SK-N-SH (cell line): ENCODE results near the gene C6orf136.

Experiments used
- CTCF ChIP-seq: fragments of 200-600 bp; sonication (generic); IDR thresholded peaks from 2 replicates; pipeline ENCODE4 v1.6.1; 2017; ENCODE audit warnings: antibody characterized with exemption, mild to moderate bottlenecking, moderate library complexity
- ELF1 ChIP-seq: IDR thresholded peaks from 2 replicates; pipeline ENCODE4 v1.4.0; 2012
- EP300 ChIP-seq, 2 experiments: IDR thresholded peaks; 2 replicates each; pipeline versions ENCODE4 v1.4.0 to v1.6.1; 2012; ENCODE audit warnings: borderline replicate concordance in 1 of 2, low read depth in 1 of 2, low read length in 1 of 2
- JUND ChIP-seq: IDR thresholded peaks from 2 replicates; pipeline ENCODE4 v1.4.0; 2012
- MAX ChIP-seq: IDR thresholded peaks from 2 replicates; pipeline ENCODE4 v1.4.0; 2012; ENCODE audit warnings: low read depth
- MXI1 ChIP-seq: IDR thresholded peaks from 2 replicates; pipeline ENCODE4 v1.6.1; 2012; ENCODE audit warnings: mild to moderate bottlenecking, low read depth, low read length, improper control_type of control experiment
- NFIC ChIP-seq: IDR thresholded peaks from 2 replicates; pipeline ENCODE4 v1.4.0; 2012; ENCODE audit warnings: borderline replicate concordance
- POLR2AphosphoS5 ChIP-seq: IDR thresholded peaks from 2 replicates; pipeline ENCODE4 v1.6.1; 2012; ENCODE audit warnings: low read depth, low read length
- REST ChIP-seq: IDR thresholded peaks from 2 replicates; pipeline ENCODE4 v1.6.1; 2012; ENCODE audit warnings: mild to moderate bottlenecking, low read depth, low read length, moderate library complexity
- SIN3A ChIP-seq: IDR thresholded peaks from 2 replicates; pipeline ENCODE4 v1.6.1; 2012; ENCODE audit warnings: low read depth, mild to moderate bottlenecking, low read length, moderate library complexity, borderline replicate concordance
- TCF12 ChIP-seq: IDR thresholded peaks from 2 replicates; pipeline ENCODE4 v1.4.0; 2012
- YY1 ChIP-seq: IDR thresholded peaks from 2 replicates; pipeline ENCODE4 v1.4.0; 2012; ENCODE audit warnings: low read depth, mild to moderate bottlenecking
- ZBTB33 ChIP-seq: IDR thresholded peaks from 2 replicates; pipeline ENCODE4 v1.4.0; 2012; ENCODE audit warnings: low read depth, borderline replicate concordance
- TF ChIP-seq, protein P1 (sequence below): fragments of 150-350 bp; IDR thresholded peaks from 2 replicates; pipeline ENCODE4 v1.6.1; 2017; ENCODE audit warnings: antibody characterized with exemption, low read length, low read depth, borderline replicate concordance

DNA sequence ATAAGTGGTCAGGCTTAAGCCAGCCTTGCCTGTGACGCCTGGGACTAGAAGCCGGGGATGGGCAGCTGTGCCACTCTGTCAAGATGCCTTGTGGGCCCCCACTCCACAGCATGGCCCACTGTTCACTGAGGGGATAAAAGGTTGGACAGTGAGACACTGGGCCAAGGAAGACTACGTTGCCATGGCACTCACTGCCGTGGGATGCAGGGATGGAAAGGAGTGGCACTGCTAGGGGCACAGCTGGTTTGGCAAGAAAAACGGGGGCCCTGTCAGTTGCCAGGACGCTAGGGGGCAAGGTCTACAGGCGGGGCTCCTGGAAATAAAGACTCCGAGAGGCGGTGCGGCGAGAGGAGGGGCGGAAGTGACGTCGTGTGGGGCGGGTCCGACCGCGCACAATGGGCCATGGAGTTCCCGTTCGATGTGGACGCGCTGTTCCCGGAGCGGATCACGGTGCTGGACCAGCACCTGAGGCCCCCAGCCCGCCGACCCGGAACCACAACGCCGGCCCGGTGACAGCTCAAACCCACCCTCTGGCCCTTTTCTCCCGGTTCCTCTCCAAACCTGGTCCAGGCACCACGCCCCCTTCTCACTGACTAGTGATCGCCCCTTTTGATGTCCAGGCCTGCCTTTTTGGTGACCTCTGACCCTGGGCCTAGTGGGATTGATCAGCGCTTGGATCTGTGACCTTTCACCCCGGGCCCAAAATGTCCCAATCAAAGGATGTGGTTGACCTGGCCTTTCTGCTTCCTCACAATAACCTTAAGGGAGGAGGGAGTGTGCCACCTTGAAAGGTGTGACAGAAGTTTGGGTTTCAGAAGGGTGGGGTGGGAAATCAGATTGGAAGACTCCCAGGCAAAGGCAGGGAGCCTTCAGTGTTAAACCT lies 20.2 kb upstream of the C6orf136 start, which contains the start of gene ATAT1:
- TF ChIP-seq MXI1 (peak; percentile 65), CTCF (peak; percentile 55), JUND (no peak), SIN3A (peak; percentile 83), EP300 (IDR thresholded peaks at IDR 0.05; ENCODE audit: borderline replicate concordance in 1 of 2, low read depth in 1 of 2, low read length in 1 of 2) (no peak), POLR2AphosphoS5 (peak; percentile 93), YY1 (peak; percentile 67; the same call in 1 of the 2 replicates), NFIC (no peak), REST (no peak), ELF1 (no peak), MAX (peak; percentile 74), TCF12 (no peak), ZBTB33 (peak; percentile 34; the same call in 1 of the 2 replicates)
- TF ChIP-seq, protein P1, sequence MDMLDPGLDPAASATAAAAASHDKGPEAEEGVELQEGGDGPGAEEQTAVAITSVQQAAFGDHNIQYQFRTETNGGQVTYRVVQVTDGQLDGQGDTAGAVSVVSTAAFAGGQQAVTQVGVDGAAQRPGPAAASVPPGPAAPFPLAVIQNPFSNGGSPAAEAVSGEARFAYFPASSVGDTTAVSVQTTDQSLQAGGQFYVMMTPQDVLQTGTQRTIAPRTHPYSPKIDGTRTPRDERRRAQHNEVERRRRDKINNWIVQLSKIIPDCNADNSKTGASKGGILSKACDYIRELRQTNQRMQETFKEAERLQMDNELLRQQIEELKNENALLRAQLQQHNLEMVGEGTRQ, result no peak
